HepG2 (cell line): ENCODE data around the gene KLF16. TPM values are rescaled to one million over a fixed set of nuclear protein-coding genes. Genes with fewer than 3 reads are reported as not detected.

ENCODE experiments used
- FOXP1 ChIP-seq, 2 experiments: fragments of 450-650 bp in 1 of 2; IDR thresholded peaks; 2 replicates each; pipeline ENCODE4 v1.6.1; 2017 to 2018; ENCODE audit warnings: antibody characterized with exemption in 1 of 2
- GLI4 ChIP-seq: sonication (generic); formaldehyde crosslinking; IDR thresholded peaks from 2 replicates; pipeline ENCODE4 v1.5.1; 2020; ENCODE audit warnings: missing genetic modification reagents, mild to moderate bottlenecking, moderate library complexity, borderline replicate concordance
- HIC2 ChIP-seq: sonication (generic); formaldehyde crosslinking; IDR thresholded peaks from 2 replicates; pipeline ENCODE4 v1.9.0; 2022; ENCODE audit warnings: low read depth, missing genetic modification reagents
- HNRNPL ChIP-seq: fragments of 200-400 bp; formaldehyde crosslinking; IDR thresholded peaks from 2 replicates; pipeline ENCODE4 v1.6.1; 2017; ENCODE audit warnings: mild to moderate bottlenecking, low read depth, low read length
- KDM2A ChIP-seq: sonication (generic); formaldehyde crosslinking; IDR thresholded peaks from 2 replicates; pipeline ENCODE4 v1.4.0; 2020; ENCODE audit warnings: low read depth, missing genetic modification reagents, borderline replicate concordance
- STAG1 ChIP-seq: sonication (generic); formaldehyde crosslinking; IDR thresholded peaks from 2 replicates; pipeline ENCODE4 v1.4.0; 2020; ENCODE audit warnings: missing genetic modification reagents
- TFDP1 ChIP-seq: IDR thresholded peaks from 2 replicates; pipeline ENCODE4 v1.6.1; 2016; ENCODE audit warnings: missing compliant biosample characterization, missing genetic modification reagents, borderline replicate concordance
- TRIM24 ChIP-seq: sonication (generic); formaldehyde crosslinking; IDR thresholded peaks from 2 replicates; pipeline ENCODE4 v1.8.0; 2022; ENCODE audit warnings: mild to moderate bottlenecking, missing genetic modification reagents
- ZBTB43 ChIP-seq: sonication (generic); formaldehyde crosslinking; conservative IDR thresholded peaks from 2 replicates; pipeline ENCODE4 v1.4.0; 2020; ENCODE audit warnings: missing genetic modification reagents
- ZBTB8A ChIP-seq: sonication (generic); formaldehyde crosslinking; IDR thresholded peaks from 2 replicates; pipeline ENCODE4 v1.4.0; 2020; ENCODE audit warnings: mild to moderate bottlenecking, low read depth, missing genetic modification reagents, borderline replicate concordance
- ZFP36L1 ChIP-seq: sonication (generic); formaldehyde crosslinking; IDR thresholded peaks from 2 replicates; pipeline ENCODE4 v1.8.0; 2022; ENCODE audit warnings: mild to moderate bottlenecking, missing genetic modification reagents, moderate library complexity
- ZNF3 ChIP-seq: IDR thresholded peaks from 2 replicates; pipeline ENCODE4 v1.7.0; 2017; ENCODE audit warnings: inconsistent platforms
- ZNF331 ChIP-seq: sonication (generic); formaldehyde crosslinking; IDR thresholded peaks from 2 replicates; pipeline ENCODE4 v1.4.0; 2020; ENCODE audit warnings: missing genetic modification reagents
- ZNF510 ChIP-seq: sonication (generic); formaldehyde crosslinking; IDR thresholded peaks from 2 replicates; pipeline ENCODE4 v1.4.0; 2020; ENCODE audit warnings: low read depth, mild to moderate bottlenecking, missing genetic modification reagents
- ZNF773 ChIP-seq: sonication (generic); formaldehyde crosslinking; IDR thresholded peaks from 2 replicates; pipeline ENCODE4 v1.4.0; 2020; ENCODE audit warnings: missing genetic modification reagents, borderline replicate concordance
- polyA plus RNA-seq, 8 experiments: library from polyadenylated mRNA; depleted of rRNA in 3 of 8; stranded (reverse) in 7 of 8; unstranded in 1 of 8; fragments of >200 nt; fragmentation: Illumina TruSeq in 4 of 8; extraction: Trizol in 4 of 8; gene quantifications; 2 replicates each; pipeline versions ENCODE4 v1.2.1 to v1.2.3, GENCODE V29; 2011 to 2016; ENCODE audit warnings: low read depth in 4 of 8, missing spikeins in 1 of 8, mixed read lengths in 1 of 8; ENCODE audit not compliant: insufficient read depth in 1 of 8
- total RNA-seq, 5 experiments: library from RNA; depleted of rRNA; stranded (reverse); fragments of >200 nt; fragmentation: Illumina TruSeq; extraction: Trizol; gene quantifications; 2 replicates each; pipeline ENCODE4 v1.2.3, GENCODE V29; 2016; ENCODE audit warnings: low read depth in 1 of 5
- TF ChIP-seq, protein P1 (sequence below), 2 experiments: sonication (generic) in 1 of 2; formaldehyde crosslinking in 1 of 2; IDR thresholded peaks; 2 replicates each; pipeline versions ENCODE4 v1.5.1 to v1.6.1; 2011 to 2020; ENCODE audit warnings: borderline replicate concordance in 1 of 2, low read depth in 1 of 2, low read length in 1 of 2, mild to moderate bottlenecking in 1 of 2, missing genetic modification reagents in 1 of 2, moderate library complexity in 1 of 2
- TF ChIP-seq, protein P2 (sequence below): sonication (generic); formaldehyde crosslinking; conservative IDR thresholded peaks from 2 replicates; pipeline ENCODE4 v1.8.0; 2022; ENCODE audit warnings: mild to moderate bottlenecking, moderate library complexity, missing genetic modification reagents
- TF ChIP-seq, protein P3 (sequence below): sonication (generic); formaldehyde crosslinking; IDR thresholded peaks from 2 replicates; pipeline ENCODE4 v1.4.0; 2020; ENCODE audit warnings: missing genetic modification reagents

KLF16 gene
- total and polyA plus RNA-seq, 2 of the 13 experiments (the other 11 are each of a cell fraction or from before 2014, with no cell fraction given): 3.5 to 6.7 TPM

- TF ChIP-seq, protein P1, sequence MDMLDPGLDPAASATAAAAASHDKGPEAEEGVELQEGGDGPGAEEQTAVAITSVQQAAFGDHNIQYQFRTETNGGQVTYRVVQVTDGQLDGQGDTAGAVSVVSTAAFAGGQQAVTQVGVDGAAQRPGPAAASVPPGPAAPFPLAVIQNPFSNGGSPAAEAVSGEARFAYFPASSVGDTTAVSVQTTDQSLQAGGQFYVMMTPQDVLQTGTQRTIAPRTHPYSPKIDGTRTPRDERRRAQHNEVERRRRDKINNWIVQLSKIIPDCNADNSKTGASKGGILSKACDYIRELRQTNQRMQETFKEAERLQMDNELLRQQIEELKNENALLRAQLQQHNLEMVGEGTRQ (IDR thresholded peaks at IDR 0.05; ENCODE audit: low read depth, low read length): peak; percentile 56; the same call in 1 of the 2 replicates
- TF ChIP-seq, protein P1 (CRISPR knock-in tag; IDR thresholded peaks at IDR 0.05; ENCODE audit: borderline replicate concordance): peak; percentile 94; the same call in 1 of the 2 replicates
- TF ChIP-seq HIC2 (CRISPR knock-in tag): no peak
- TF ChIP-seq, protein P2, sequence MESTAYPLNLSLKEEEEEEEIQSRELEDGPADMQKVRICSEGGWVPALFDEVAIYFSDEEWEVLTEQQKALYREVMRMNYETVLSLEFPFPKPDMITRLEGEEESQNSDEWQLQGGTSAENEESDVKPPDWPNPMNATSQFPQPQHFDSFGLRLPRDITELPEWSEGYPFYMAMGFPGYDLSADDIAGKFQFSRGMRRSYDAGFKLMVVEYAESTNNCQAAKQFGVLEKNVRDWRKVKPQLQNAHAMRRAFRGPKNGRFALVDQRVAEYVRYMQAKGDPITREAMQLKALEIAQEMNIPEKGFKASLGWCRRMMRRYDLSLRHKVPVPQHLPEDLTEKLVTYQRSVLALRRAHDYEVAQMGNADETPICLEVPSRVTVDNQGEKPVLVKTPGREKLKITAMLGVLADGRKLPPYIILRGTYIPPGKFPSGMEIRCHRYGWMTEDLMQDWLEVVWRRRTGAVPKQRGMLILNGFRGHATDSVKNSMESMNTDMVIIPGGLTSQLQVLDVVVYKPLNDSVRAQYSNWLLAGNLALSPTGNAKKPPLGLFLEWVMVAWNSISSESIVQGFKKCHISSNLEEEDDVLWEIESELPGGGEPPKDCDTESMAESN (CRISPR knock-in tag): no peak; the same call in 1 of the 2 replicates
- TF ChIP-seq TRIM24 (CRISPR knock-in tag): no peak
- no peak for TF ChIP-seq STAG1 (CRISPR knock-in tag)
- TF ChIP-seq ZNF510: no peak
- TF ChIP-seq ZBTB43: no peak
- no peak for TF ChIP-seq FOXP1 (IDR thresholded peaks at IDR 0.05)
- no peak for TF ChIP-seq FOXP1 (CRISPR knock-in tag; IDR thresholded peaks at IDR 0.05)
- TF ChIP-seq ZBTB8A: no peak
- TF ChIP-seq ZFP36L1: no peak
- peak; percentile 74 for TF ChIP-seq KDM2A (CRISPR knock-in tag)
- peak; percentile 56; the same call in 1 of the 2 replicates for TF ChIP-seq GLI4 (CRISPR knock-in tag)
- peak; percentile 66; the same call in 1 of the 2 replicates for TF ChIP-seq TFDP1
- TF ChIP-seq ZNF3 (CRISPR knock-in tag): no peak
- 0 out of 2 replicates have a peak, but pooled peaks have one; percentile 23 for TF ChIP-seq HNRNPL
- 0 out of 2 replicates have a peak, but pooled peaks have one; percentile 29 for TF ChIP-seq ZNF773
- TF ChIP-seq, protein P3, sequence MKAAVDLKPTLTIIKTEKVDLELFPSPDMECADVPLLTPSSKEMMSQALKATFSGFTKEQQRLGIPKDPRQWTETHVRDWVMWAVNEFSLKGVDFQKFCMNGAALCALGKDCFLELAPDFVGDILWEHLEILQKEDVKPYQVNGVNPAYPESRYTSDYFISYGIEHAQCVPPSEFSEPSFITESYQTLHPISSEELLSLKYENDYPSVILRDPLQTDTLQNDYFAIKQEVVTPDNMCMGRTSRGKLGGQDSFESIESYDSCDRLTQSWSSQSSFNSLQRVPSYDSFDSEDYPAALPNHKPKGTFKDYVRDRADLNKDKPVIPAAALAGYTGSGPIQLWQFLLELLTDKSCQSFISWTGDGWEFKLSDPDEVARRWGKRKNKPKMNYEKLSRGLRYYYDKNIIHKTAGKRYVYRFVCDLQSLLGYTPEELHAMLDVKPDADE (CRISPR knock-in tag): no peak
- TF ChIP-seq ZNF331 (CRISPR knock-in tag): peak; percentile 33; the same call in 1 of the 2 replicates
Observed at GRCh38 chr19:1905110-1905862, 41.9 kb upstream of the KLF16 start, which contains the start of the genes ADAT3 and SCAMP4 (continued).
